Upper lobe of left lung (tissue), 6 donors: ENCODE data around the gene SUPT4H1. TPM values are rescaled to one million over a fixed set of nuclear protein-coding genes. Genes with fewer than 3 reads are reported as not detected.

Experiments used
- ATAC-seq, 2 donors: fragments of 200-7000 bp; cut with Tn5 transposase; one replicate each; pipeline ENCODE4 v1.9.1; 2022; ENCODE audit warnings: mild to moderate bottlenecking in 2 of 2, moderate library complexity in 2 of 2; ENCODE audit not compliant: low FRiP score in 2 of 2
- DNase-seq, 2 donors: peaks; one replicate each; pipeline ENCODE4 v3.0.0-alpha.2; 2019 to 2020
- H3K27ac ChIP-seq, 4 donors: fragments of 200-600 bp; sonication (generic); one replicate each; pipeline ENCODE4 v1.5.1; 2016 to 2019
- H3K27me3 ChIP-seq, 4 donors: fragments of 200-600 bp; sonication (generic); one replicate each; pipeline ENCODE4 v1.5.1; 2017 to 2019
- H3K36me3 ChIP-seq, 4 donors: fragments of 200-600 bp; sonication (generic); one replicate each; pipeline ENCODE4 v1.5.1; 2016 to 2019
- H3K4me1 ChIP-seq, 4 donors: fragments of 200-600 bp; sonication (generic); one replicate each; pipeline ENCODE4 v1.5.1; 2018 to 2019
- H3K4me3 ChIP-seq, 4 donors: fragments of 200-600 bp; sonication (generic); one replicate each; pipeline ENCODE4 v1.5.1; 2017 to 2019; ENCODE audit warnings: mild to moderate bottlenecking in 2 of 4, moderate library complexity in 1 of 4
- H3K9me3 ChIP-seq, 4 donors: fragments of 200-600 bp; sonication (generic); one replicate each; pipeline ENCODE4 v1.5.1; 2018 to 2019
- EP300 ChIP-seq, 4 donors: sonication (generic); formaldehyde crosslinking; IDR thresholded peaks; one replicate each; pipeline ENCODE4 v1.5.1; 2017; ENCODE audit warnings: antibody characterized with exemption in 4 of 4, control low read depth in 2 of 4
- POLR2A ChIP-seq, 4 donors: fragments of 450-650 bp; IDR thresholded peaks; one replicate each; pipeline ENCODE4 v1.5.1; 2016 to 2017; ENCODE audit warnings: antibody characterized with exemption in 4 of 4, mild to moderate bottlenecking in 2 of 4
- POLR2AphosphoS5 ChIP-seq, 2 donors: sonication (generic); formaldehyde crosslinking; IDR thresholded peaks; one replicate each; pipeline ENCODE4 v1.5.1; 2017; ENCODE audit warnings: antibody characterized with exemption in 2 of 2
- WGBS, 2 donors: methylation state at CpG; one replicate each; pipeline ENCODE4 v1.1.5; 2017 to 2018; 5-methylcytosine and 5-hydroxymethylcytosine counted together
- total RNA-seq, 6 donors: library from RNA; depleted of rRNA in 4 of 6; stranded (reverse); fragments of >200 nt in 4 of 6; gene quantifications; one replicate each; pipeline versions ENCODE4 v1.1.0 to v1.2.1, GENCODE V29; 2016 to 2021
- TF ChIP-seq, protein P1 (sequence below), 6 experiments: fragments of 450-650 bp in 4 of 6; fragments of 200-600 bp in 2 of 6; sonication (generic) in 2 of 6; IDR thresholded peaks; one replicate each; pipeline ENCODE4 v1.5.1; 2016 to 2019; ENCODE audit warnings: antibody characterized with exemption in 6 of 6
- donor health status: DM: no; HTN: no; CAD: no; lungs with moderate emphysema.
- donor health status: DM: no; HTN: yes; CAD: no; lungs with severe emphysema.

Gene SUPT4H1
- total RNA-seq, 6 donors from 2014 or later, result 22.0 to 80.5 (median 40.4) TPM

DNA sequence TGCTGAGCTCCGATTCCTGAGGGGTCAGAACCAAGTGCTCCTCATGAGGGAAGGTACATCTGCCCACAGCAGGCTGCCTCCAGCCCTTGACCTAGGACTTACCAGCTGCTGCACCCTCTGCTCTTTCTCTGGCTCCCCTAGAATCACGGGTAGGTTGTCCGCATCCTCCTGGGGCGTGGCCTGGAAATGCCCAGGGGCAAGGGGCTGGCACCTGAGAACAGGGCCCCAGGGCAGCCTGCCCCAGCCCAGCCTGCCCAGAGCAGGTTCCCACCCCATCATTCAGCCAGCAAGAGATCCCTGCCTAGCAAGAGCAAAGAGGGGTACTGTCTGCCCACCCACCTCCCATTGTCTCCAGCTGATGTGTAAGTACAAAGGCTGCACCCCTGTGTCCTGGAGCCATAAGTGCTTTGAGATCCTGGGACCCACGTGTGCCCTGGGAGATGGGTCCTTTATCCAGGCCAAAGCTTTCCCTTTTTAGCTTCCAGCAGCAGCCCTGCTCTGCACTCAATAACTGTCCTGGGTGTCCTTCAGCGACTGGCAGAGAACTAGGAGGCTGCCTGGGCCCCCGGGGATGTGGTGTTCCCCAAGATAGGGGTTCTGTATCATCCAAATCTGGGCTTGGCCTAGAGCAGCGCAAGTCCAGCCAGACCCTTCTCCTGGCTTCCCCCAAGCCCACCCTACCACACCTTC, 28.5 kb downstream of the SUPT4H1 start:
- DNase-seq, result no peak
- whole genome bisulfite sequencing, 2 donors, result 69 to 71% methylated on average over 5 to 8 of the region's 8 CpGs

DNA sequence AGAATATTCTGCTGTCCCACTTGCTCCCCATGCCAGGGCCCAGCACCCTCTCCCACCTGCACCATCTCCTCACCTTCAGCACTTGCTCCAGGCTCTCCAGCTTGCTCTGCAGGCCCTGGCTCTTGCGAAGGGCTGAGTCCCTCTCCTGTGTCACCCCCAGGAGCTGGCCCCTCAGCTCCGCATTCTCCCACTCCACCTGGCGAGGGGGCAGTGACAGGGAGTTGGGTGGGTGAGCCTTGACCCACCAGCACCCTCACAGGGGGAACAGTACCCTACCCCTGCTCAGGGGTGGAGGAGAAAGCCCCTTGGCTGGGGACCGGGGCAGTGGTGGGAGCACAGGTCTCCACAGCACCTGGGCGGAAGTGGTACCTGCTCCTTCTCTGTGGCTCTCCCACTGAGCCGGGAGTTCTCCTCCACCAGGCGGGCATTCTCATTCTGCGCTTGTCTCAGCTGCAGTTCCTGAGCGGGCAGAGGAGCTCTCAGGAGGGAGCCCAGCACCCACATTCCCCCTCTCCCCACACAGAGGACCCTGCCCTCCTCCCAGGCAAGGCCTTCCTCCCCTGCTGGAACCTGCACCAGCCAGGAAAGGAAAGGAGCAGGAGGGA, 29.3 kb downstream of the SUPT4H1 start:
- Histone ChIP-seq H3K36me3 (no peaks in the 10 kb centered on the region), H3K4me3 (no peak overlapping the region), H3K27me3 (no peaks in the 10 kb centered on the region), H3K9me3 (no peaks in the 10 kb centered on the region), H3K4me1 (peaks cover 4 to 21% (median 13%) of the 10 kb centered on the region in 4 donors), H3K27ac (no peak overlapping the region)
- ATAC-seq (no peak), DNase-seq (no peak)
- TF ChIP-seq POLR2AphosphoS5 (IDR thresholded peaks at IDR 0.05) (no peak), EP300 (IDR thresholded peaks at IDR 0.05) (no peak), POLR2A (IDR thresholded peaks at IDR 0.05) (no peak)
- TF ChIP-seq, protein P1, sequence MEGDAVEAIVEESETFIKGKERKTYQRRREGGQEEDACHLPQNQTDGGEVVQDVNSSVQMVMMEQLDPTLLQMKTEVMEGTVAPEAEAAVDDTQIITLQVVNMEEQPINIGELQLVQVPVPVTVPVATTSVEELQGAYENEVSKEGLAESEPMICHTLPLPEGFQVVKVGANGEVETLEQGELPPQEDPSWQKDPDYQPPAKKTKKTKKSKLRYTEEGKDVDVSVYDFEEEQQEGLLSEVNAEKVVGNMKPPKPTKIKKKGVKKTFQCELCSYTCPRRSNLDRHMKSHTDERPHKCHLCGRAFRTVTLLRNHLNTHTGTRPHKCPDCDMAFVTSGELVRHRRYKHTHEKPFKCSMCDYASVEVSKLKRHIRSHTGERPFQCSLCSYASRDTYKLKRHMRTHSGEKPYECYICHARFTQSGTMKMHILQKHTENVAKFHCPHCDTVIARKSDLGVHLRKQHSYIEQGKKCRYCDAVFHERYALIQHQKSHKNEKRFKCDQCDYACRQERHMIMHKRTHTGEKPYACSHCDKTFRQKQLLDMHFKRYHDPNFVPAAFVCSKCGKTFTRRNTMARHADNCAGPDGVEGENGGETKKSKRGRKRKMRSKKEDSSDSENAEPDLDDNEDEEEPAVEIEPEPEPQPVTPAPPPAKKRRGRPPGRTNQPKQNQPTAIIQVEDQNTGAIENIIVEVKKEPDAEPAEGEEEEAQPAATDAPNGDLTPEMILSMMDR (IDR thresholded peaks at IDR 0.05), result no peak
- WGBS, 2 donors, result 88 to 97% methylated on average over 3 to 9 of the region's 9 CpGs

More for the DNA sequence above, 28.5 kb downstream of the SUPT4H1 start:
- no peak for ATAC-seq
- TF ChIP-seq, protein P1 (IDR thresholded peaks at IDR 0.05), result no peak
- TF ChIP-seq EP300 (IDR thresholded peaks at IDR 0.05) (no peak), POLR2AphosphoS5 (IDR thresholded peaks at IDR 0.05) (no peak), POLR2A (IDR thresholded peaks at IDR 0.05) (no peak)
- peaks cover 0 to 4% (median 0%) of the 10 kb centered on the region in 4 donors for H3K27me3 ChIP-seq
- peak overlapping the region in 3 of 4 donors; percentile 54 to 63 (median 61) for H3K27ac ChIP-seq
- H3K4me3 ChIP-seq, result peak overlapping the region in 3 of 4 donors; percentile 54 to 79 (median 76)
- peaks cover 4 to 24% (median 18%) of the 10 kb centered on the region in 4 donors for H3K4me1 ChIP-seq
- no peaks in the 10 kb centered on the region for H3K9me3 ChIP-seq
- no peaks in the 10 kb centered on the region for H3K36me3 ChIP-seq

- peaks cover 4 to 21% (median 13%) of the 10 kb centered on the region in 4 donors for H3K4me1 ChIP-seq
- 90 to 95% methylated on average over 18 of the region's 18 CpGs for WGBS, 2 donors
- H3K36me3 ChIP-seq, result no peaks in the 10 kb centered on the region
- no peak overlapping the region for H3K4me3 ChIP-seq
- DNase-seq (peak in 1 of 2 donors; percentile 66), ATAC-seq (no peak)
- TF ChIP-seq POLR2AphosphoS5 (IDR thresholded peaks at IDR 0.05) (no peak), POLR2A (IDR thresholded peaks at IDR 0.05) (no peak), EP300 (IDR thresholded peaks at IDR 0.05) (no peak)
- TF ChIP-seq, protein P1 (IDR thresholded peaks at IDR 0.05), result no peak
- H3K27me3 ChIP-seq, result no peaks in the 10 kb centered on the region
- no peak overlapping the region for H3K27ac ChIP-seq
- H3K9me3 ChIP-seq, result no peaks in the 10 kb centered on the region
Measured at GRCh38 chr17:58321571-58322525, 30.2 kb downstream of the SUPT4H1 start.

DNA sequence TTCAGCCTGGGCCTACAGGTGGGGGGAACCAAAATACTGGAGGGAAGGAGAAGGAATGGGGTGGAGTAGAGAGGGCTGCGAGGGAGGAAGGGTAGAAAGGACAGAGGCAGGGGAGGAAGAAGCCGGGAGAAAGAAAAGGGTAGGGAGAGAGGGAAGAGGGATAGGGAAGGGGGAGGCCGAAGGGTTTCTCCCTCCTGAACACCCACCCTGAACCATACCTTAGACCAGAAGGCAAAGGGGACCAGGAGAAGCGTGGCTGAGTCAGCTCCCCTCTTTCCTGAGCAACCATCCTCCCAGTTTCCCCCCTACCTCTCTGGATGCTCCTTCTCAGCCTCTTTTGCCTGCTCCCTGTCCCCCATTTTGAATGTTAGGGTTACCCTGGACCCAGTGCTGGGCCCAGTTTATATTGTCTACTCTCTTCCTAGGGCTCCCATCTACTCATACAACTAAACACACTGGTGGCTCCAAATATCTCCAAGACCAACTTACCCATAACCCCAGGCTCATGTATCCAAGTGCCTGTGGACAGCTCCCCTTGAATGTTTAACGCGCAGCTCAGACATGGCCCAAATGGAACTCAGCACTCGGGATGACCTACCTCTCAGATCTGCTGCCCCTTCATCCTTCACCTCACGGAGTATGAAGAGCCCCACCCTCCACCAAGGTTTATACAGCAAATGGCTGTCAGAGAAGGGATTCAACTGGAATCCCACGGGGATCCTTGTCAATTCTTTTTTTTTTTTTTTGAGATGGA, 31.3 kb downstream of the SUPT4H1 start:
- TF ChIP-seq, protein P1 (IDR thresholded peaks at IDR 0.05), result no peak
- TF ChIP-seq POLR2AphosphoS5 (IDR thresholded peaks at IDR 0.05) (no peak), EP300 (IDR thresholded peaks at IDR 0.05) (no peak), POLR2A (IDR thresholded peaks at IDR 0.05) (no peak)
- Histone ChIP-seq H3K4me1 (peaks cover 4 to 21% (median 13%) of the 10 kb centered on the region in 4 donors), H3K36me3 (no peaks in the 10 kb centered on the region), H3K27ac (no peak overlapping the region), H3K9me3 (no peaks in the 10 kb centered on the region), H3K27me3 (no peaks in the 10 kb centered on the region), H3K4me3 (no peak overlapping the region)
- WGBS, 2 donors, result 87 to 91% methylated on average over 9 of the region's 9 CpGs
- DNase-seq, result no peak
- ATAC-seq, result no peak
